ENCODE data around the gene AAK1.
A peak's percentile ranks its signal among the peaks of the same experiment; 100 is the strongest.
"Not testable (repeated sequence)": the region's sequence is repeated elsewhere in the genome, so short reads cannot be mapped to it uniquely, and the experiment has no call there.

The AAK1 gene

GRCh38 chr2:69452687-69453086, 190.9 kb downstream of the AAK1 start:
- no peak for DNase-seq (ENCODE audit: low read depth)

DNA sequence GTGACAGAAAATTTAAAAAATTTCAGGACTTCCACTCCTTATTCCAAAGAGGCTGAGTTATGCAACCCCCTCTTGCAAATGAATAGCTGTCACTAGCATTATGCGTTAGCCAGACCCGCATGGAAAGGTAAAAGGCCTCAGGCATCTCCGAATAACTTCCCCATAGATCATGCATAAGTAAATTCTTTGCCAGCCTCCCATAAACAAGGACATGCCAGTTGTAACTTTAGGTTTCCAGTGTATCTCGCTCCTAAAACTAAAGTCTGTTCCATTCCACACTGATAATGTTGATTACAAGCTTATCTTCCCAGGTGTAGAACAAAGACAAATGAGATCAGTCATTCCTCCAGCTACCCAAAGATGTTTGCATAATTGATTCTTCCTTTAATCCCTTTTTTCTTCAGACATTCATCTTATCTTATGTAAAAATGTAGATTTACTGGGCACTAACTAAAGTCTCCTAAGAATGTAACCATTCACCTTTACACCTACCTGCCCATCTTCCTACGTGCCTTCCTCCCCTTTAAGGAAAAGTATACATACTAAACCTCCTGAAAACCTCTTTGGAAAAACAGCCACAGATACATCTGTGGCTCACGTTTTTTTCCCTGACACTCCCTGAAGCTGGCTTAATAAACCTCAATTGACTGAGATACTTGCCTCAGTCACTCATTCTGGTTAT, 192.7 kb downstream of the AAK1 start:
- no peak for DNase-seq (ENCODE audit: low read depth)

DNA sequence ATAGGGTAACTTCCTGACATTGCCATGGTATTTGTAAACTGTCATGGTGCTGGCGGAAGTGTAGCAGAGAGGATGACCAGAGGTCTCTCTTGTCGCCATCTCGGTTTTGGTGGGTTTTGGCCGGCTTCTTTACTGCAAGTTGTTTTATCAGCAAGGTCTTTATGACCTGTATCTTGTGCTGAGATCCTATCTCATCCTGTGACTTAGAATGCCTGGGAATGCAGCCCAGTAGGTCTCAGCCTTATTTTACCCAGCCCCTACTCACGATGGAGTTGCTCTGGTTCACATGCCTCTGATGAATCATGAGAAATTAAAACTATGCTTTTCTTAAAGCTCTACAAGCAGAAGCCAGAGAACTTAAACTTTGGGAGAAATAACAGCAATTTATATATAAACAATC, 193.6 kb downstream of the AAK1 start:
- no peak for DNase-seq (ENCODE audit: low read depth)

DNA sequence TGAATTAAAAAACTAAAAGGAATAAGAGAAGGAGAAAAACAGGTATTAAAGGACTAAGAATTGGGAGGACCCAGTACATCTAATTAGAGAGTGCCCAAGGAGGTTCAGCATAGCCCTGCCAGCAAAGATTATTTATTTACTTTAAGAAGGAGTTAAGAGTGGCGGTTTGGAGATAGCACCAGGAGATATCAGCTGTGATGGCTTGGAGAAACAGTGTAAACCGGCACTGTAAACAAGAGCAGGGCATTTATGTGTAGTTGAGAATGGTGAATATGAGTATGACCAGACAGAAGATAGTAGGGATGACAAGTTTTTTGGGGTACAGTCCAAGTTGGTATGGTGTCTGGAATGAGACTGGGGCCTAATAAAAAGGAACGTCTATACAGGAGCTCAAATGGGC, 199.9 kb downstream of the AAK1 start:
- not testable (repeated sequence) for DNase-seq (ENCODE audit: low read depth)

DNA sequence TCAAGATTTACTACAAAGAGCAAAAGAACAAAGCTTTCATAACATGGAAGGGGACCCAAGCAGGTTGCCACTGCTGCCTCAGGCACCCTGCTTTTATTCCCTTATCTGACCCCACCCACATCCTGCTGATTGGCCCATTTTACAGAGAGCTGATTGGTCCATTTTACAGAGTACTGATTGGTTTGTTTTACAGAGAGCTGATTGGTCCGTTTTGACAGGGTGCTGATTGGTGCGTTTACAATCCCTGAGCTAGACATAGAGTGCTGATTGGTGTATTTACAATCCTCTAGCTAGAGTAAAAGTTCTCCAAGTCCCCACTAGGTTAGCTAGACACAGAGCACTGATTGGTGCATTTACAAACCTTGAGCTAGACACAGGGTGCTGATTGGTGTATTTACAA, 204.0 kb downstream of the AAK1 start:
- DNase-seq (ENCODE audit: low read depth): not testable (repeated sequence)

- no peak for DNase-seq (ENCODE audit: low read depth)
Observed at GRCh38 chr2:69438580-69438979, 205.0 kb downstream of the AAK1 start.

DNA sequence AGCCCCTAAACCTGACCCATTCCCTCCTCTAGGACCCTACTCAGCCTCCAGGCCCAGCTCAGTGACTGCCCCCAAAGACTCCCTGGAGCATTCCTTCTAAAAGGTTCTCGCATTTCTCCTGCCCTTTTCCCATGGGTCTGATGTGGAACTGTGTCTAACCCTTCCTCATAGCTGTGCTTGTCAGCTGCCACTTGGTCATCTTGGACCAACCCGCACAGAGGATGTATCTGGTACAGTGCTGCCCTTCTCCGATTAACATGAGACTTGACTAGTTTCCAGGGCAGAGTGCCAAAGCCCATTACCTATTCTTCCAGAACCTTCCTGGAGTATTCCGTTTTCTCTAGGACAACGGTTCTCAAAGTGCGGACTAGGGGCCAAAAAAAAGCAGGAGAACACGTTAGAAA, 205.8 kb downstream of the AAK1 start:
- no peak for DNase-seq (ENCODE audit: low read depth)

GRCh38 chr2:69436938-69437750, 206.4 kb downstream of the AAK1 start, which contains the start of gene NFU1:
NFU1 (minus strand) TSS chr2:69437435; CDS start chr2:69437422, 13 bp downstream.
- peak; percentile 84 for DNase-seq (ENCODE audit: low read depth)

DNA sequence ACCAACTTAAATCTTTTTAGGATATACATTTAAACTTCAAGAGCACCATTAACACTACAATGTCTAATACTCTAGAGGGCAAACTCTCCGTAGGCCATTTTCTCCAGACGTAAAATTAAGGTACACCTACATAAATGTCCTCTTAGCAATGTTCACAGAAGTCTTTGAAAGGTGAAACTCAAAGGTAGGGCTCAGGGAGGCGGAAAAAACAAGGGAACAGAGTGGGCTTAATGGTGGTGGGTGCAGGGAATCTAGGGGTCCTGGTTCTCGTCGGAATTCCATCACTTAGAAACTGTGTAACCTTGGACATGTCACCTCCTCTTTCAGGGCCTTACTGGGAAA, 207.0 kb downstream of the AAK1 start:
- no peak for DNase-seq (ENCODE audit: low read depth)

GRCh38 chr2:69434753-69435152, 208.8 kb downstream of the AAK1 start:
- DNase-seq (ENCODE audit: low read depth): no peak

DNA sequence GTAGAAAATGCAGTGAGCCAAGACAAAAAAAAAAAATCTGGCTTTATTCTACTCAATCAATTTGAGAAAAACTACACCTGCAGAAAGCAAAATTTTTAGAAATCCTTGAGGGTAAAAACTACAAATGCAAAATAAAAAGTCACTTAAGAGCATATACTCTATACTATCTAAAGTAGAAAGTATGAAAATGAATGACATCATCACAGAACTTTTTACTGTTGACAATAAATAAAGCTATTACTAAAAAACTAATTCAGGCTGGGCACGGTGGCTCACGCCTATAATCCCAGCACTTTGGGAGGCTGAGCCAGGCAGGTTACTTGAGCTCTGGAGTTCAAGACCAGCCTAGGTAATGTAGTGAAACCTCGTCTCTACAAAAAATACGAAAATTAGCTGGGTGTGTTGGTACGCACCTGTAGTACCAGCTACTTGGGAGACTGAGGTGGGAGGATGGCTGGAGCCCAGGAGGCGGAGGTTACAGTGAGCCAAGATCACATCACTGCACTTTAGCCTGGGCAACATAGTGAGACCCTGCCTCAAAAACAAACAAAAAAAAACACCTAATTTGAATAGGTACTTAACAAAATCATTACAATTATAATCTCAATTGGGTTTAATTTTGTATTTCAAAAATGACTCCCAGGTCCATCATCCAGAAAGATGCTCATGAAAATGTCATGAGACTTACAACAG, 213.9 kb downstream of the AAK1 start:
- DNase-seq (ENCODE audit: low read depth): no peak

DNA sequence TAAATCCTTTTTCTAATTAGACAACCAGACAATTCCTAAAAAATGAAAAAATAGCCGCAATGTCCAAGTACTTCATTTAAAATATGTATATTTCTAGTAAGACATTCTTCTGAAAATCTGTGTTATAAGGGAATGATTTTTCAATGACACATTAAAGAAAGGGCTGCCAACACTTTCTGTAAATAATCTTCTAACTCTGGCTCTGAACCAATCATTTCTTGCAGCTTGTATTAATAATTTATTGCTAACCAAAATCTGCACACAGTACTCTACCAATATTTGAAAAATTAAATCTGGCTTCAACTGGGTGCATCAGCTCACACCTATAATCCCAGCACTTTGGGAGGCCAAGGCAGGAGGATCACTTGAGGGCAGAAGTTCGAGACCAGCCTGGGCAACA, 214.6 kb downstream of the AAK1 start:
- no peak for DNase-seq (ENCODE audit: low read depth)

DNA sequence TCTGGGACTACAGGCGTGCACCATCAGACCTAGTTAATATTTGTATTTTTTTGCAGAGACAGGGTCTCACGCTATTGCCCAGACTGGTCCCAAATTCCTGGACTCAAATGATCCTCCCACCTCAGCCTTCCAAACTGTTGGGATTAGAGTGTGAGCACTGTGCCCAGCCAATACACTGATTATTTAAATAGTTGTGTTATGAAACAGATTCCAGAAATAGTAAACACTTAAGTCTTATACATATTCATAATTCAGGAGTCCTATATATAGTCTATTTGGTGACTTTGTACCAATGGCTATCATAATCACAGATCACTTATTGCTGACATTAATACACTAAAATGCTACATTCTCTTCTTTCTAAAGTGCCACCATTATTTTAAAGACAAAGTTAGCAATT, 219.1 kb downstream of the AAK1 start:
- no peak for DNase-seq (ENCODE audit: low read depth)

DNA sequence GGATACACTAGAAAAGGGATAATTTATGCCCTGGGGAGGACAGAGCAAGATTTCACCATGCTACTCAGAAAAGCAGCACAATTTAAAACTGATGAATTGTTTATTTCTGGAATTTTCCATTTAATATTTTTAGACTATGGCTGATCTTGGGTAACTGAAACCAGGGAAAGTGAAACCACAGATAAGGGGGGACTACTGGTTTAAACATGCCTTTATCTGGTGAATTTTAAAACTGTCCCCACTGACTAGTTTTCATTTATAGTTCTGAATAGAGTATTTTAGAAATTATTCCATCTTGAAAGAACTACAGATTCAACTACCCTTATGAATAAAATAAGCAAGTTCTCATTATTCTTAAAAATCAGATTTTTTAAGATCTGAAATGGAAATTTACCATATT, 221.3 kb downstream of the AAK1 start:
- no peak for DNase-seq (ENCODE audit: low read depth)

GRCh38 chr2:69419111-69419510, 224.4 kb downstream of the AAK1 start:
- DNase-seq (ENCODE audit: low read depth): not testable (repeated sequence)

- DNase-seq (ENCODE audit: low read depth): no peak
Observed at GRCh38 chr2:69416147-69416546, 227.4 kb downstream of the AAK1 start.
